ENCODE data around the gene TXNRD1.
A peak's percentile ranks its signal among the peaks of the same experiment; 100 is the strongest.

TXNRD1 gene

GRCh38 chr12:104276273-104277131 lies 60.9 kb downstream of the TXNRD1 start:
- Histone ChIP-seq H3K4me3 (ENCODE audit: low read length) (peak overlapping the region; percentile 46), H3K79me2 (ENCODE audit: control insufficient read depth, low read length) (no peaks in the 10 kb centered on the region), H3K27ac (ENCODE audit: low read depth, low read length) (no peak overlapping the region)

GRCh38 chr12:104279164-104279563 lies 63.6 kb downstream of the TXNRD1 start:
- Histone ChIP-seq H3K4me1 (ENCODE audit: control insufficient read depth, low read length) (peaks cover 14% of the 10 kb centered on the region), H3K79me2 (ENCODE audit: control insufficient read depth, low read length) (no peaks in the 10 kb centered on the region), H4K20me1 (ENCODE audit: control insufficient read depth, insufficient read depth, low read depth, low read length) (no peaks in the 10 kb centered on the region), H3K27ac (ENCODE audit: low read depth, low read length) (no peak overlapping the region), H3K9me2 (replicated peaks; ENCODE audit: control insufficient read depth, low read length) (no peaks in the 10 kb centered on the region), H3K4me2 (ENCODE audit: low read length) (no peak overlapping the region), H3K9me3 (ENCODE audit: control insufficient read depth, insufficient read depth, low read length) (no peaks in the 10 kb centered on the region), H3K4me3 (ENCODE audit: low read length) (no peak overlapping the region), H3K36me3 (ENCODE audit: control insufficient read depth, low read length) (no peaks in the 10 kb centered on the region), H3F3A (ENCODE audit: control insufficient read depth, insufficient read depth) (no peaks in the 10 kb centered on the region), H3K27me3 (ENCODE audit: control insufficient read depth, low read length) (no peaks in the 10 kb centered on the region)
- TF ChIP-seq CTCF (IDR thresholded peaks at IDR 0.05; ENCODE audit: low read depth, low read length, poor library complexity, severe bottlenecking) (no peak), EZH2phosphoT487 (IDR thresholded peaks at IDR 0.05; ENCODE audit: borderline replicate concordance, low read length) (no peak)

More at GRCh38 chr12:104276273-104277131, 60.9 kb downstream of the TXNRD1 start:
- H3F3A ChIP-seq (ENCODE audit: control insufficient read depth, insufficient read depth), result no peaks in the 10 kb centered on the region
- H3K9me2 ChIP-seq (replicated peaks; ENCODE audit: control insufficient read depth, low read length), result no peaks in the 10 kb centered on the region
- no peaks in the 10 kb centered on the region for H3K27me3 ChIP-seq (ENCODE audit: control insufficient read depth, low read length)
- peaks cover 14% of the 10 kb centered on the region for H3K4me1 ChIP-seq (ENCODE audit: control insufficient read depth, low read length)
- H3K9me3 ChIP-seq (ENCODE audit: control insufficient read depth, insufficient read depth, low read length), result no peaks in the 10 kb centered on the region
- peak overlapping the region; percentile 66 for H3K4me2 ChIP-seq (ENCODE audit: low read length)
- no peaks in the 10 kb centered on the region for H3K36me3 ChIP-seq (ENCODE audit: control insufficient read depth, low read length)
- TF ChIP-seq EZH2phosphoT487 (IDR thresholded peaks at IDR 0.05; ENCODE audit: borderline replicate concordance, low read length) (no peak), CTCF (IDR thresholded peaks at IDR 0.05; ENCODE audit: low read depth, low read length, poor library complexity, severe bottlenecking) (no peak)
- H4K20me1 ChIP-seq (ENCODE audit: control insufficient read depth, insufficient read depth, low read depth, low read length), result no peaks in the 10 kb centered on the region

- TF ChIP-seq EZH2phosphoT487 (IDR thresholded peaks at IDR 0.05; ENCODE audit: borderline replicate concordance, low read length) (no peak), CTCF (IDR thresholded peaks at IDR 0.05; ENCODE audit: low read depth, low read length, poor library complexity, severe bottlenecking) (no peak)
- Histone ChIP-seq H3F3A (ENCODE audit: control insufficient read depth, insufficient read depth) (no peaks in the 10 kb centered on the region), H3K27ac (ENCODE audit: low read depth, low read length) (no peak overlapping the region), H3K9me3 (ENCODE audit: control insufficient read depth, insufficient read depth, low read length) (no peaks in the 10 kb centered on the region), H3K36me3 (ENCODE audit: control insufficient read depth, low read length) (no peaks in the 10 kb centered on the region), H4K20me1 (ENCODE audit: control insufficient read depth, insufficient read depth, low read depth, low read length) (no peaks in the 10 kb centered on the region), H3K4me3 (ENCODE audit: low read length) (no peak overlapping the region), H3K9me2 (replicated peaks; ENCODE audit: control insufficient read depth, low read length) (no peaks in the 10 kb centered on the region), H3K27me3 (ENCODE audit: control insufficient read depth, low read length) (no peaks in the 10 kb centered on the region), H3K79me2 (ENCODE audit: control insufficient read depth, low read length) (no peaks in the 10 kb centered on the region), H3K4me1 (ENCODE audit: control insufficient read depth, low read length) (peaks cover 14% of the 10 kb centered on the region), H3K4me2 (ENCODE audit: low read length) (no peak overlapping the region)
Observed at GRCh38 chr12:104280111-104280510, 64.5 kb downstream of the TXNRD1 start.

All from DOHH2 (cell line).